SU-DHL-6 (cell line): ENCODE measurements around the gene IL1RL2.

Source experiments
- CTCF ChIP-seq: fragments of 200-600 bp; sonication (generic); IDR thresholded peaks from one replicate; pipeline ENCODE4 v1.5.1; 2017; ENCODE audit warnings: antibody characterized with exemption, mild to moderate bottlenecking, low read length, moderate library complexity; ENCODE audit not compliant: insufficient read depth, poor library complexity, severe bottlenecking
- EZH2phosphoT487 ChIP-seq: fragments of 200-600 bp; sonication (generic), shearing (Covaris generic); conservative IDR thresholded peaks from 2 replicates; pipeline ENCODE4 v1.6.1; 2018; ENCODE audit warnings: mild to moderate bottlenecking, antibody characterized with exemption, low read length, moderate library complexity, mixed read lengths

GRCh38 chr2:102206666-102207341 is 20.0 kb downstream of the IL1RL2 start:
- no peak for TF ChIP-seq CTCF
- TF ChIP-seq EZH2phosphoT487: no peak
